AG04449 (cell line): ENCODE results near the gene GREM1.

Experiments
- CTCF ChIA-PET: fragments of 350-600 bp; formaldehyde crosslinking; extraction: SDS; loops from one replicate; lab custom pipeline; 2021; ENCODE audit warnings: antibody characterized with exemption; lab: Yijun Ruan, JAX
- POLR2A ChIA-PET: fragments of 400-600, 350-600 bp; formaldehyde crosslinking; extraction: SDS; loops from one replicate; lab custom pipeline; 2020; ENCODE audit warnings: antibody characterized with exemption, inconsistent platforms; lab: Yijun Ruan, JAX
- DNase-seq: peaks from one replicate; pipeline ENCODE4 v3.0.0-alpha.2; 2010; ENCODE audit warnings: low read depth, low spot score
- H3K4me3 ChIP-seq: 2 replicates; pipeline ENCODE4 v1.5.1; 2011; ENCODE audit warnings: low read depth, mild to moderate bottlenecking, control low read depth, low read length
- TF ChIP-seq, protein P1 (sequence below): IDR thresholded peaks from one replicate; pipeline ENCODE4 v1.5.1; 2011; ENCODE audit warnings: mild to moderate bottlenecking, moderate library complexity, low read length, control low read depth, inconsistent platforms; ENCODE audit not compliant: insufficient read depth; ENCODE audit errors: missing control alignments

The GREM1 gene

DNA sequence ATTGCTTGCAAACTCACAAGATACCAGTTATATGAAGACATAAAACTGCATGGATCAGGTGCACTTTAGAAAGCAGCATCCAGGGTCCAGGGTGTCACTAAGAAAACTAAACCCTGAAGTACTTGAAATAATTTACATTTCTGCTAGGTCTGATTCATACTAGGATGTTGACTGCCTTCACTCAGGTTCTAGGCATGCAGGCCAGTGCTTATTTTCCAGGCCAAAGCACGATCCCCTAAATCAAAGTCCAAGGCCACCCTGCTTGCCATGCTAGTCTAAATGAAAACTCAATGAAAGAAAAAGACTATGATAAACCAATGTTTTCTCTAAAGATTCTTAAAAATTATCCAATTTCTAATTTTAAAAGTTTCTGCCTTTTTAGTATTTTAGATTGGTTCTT lies 49.4 kb downstream of the GREM1 start:
- DNase-seq: no peak
- TF ChIP-seq, protein P1, sequence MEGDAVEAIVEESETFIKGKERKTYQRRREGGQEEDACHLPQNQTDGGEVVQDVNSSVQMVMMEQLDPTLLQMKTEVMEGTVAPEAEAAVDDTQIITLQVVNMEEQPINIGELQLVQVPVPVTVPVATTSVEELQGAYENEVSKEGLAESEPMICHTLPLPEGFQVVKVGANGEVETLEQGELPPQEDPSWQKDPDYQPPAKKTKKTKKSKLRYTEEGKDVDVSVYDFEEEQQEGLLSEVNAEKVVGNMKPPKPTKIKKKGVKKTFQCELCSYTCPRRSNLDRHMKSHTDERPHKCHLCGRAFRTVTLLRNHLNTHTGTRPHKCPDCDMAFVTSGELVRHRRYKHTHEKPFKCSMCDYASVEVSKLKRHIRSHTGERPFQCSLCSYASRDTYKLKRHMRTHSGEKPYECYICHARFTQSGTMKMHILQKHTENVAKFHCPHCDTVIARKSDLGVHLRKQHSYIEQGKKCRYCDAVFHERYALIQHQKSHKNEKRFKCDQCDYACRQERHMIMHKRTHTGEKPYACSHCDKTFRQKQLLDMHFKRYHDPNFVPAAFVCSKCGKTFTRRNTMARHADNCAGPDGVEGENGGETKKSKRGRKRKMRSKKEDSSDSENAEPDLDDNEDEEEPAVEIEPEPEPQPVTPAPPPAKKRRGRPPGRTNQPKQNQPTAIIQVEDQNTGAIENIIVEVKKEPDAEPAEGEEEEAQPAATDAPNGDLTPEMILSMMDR: no peak
- no peak overlapping the region for H3K4me3 ChIP-seq
- POLR2A ChIA-PET: no interaction called here
- CTCF ChIA-PET: interaction anchor here (1.1 to 1.8 kb wide), 2 partner anchors 20 to 118 kb away, joined by 4 to 6 read pairs; no protein-coding TSS in a partner anchor

DNA sequence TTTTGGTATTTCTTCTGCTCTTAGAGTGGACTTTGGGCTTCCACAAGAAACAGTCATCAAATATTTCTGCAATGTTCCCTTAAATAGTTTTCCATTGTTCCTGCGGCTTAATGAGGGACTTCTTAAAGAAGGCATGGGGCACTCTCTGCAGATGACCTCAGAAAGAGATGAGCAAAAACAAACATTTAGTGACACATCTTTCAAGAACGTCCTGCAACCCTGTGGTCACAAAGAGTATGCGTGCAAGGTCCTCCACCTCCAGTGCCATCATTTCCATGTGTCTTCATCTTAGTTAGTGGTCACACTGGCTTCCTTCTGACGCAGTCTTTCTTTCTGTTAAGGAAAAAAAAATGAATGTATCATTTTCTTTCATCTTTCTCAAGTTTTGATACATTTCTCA lies 56.2 kb downstream of the GREM1 start:
- TF ChIP-seq, protein P1: no peak
- H3K4me3 ChIP-seq: no peak overlapping the region
- ChIA-PET POLR2A (interaction anchor here (1.1 to 2.3 kb wide), 5 partner anchors 29 to 82 kb away, joined by 3 to 7 read pairs (median 4); no protein-coding TSS in a partner anchor), CTCF (interaction anchor here (1.0 to 1.9 kb wide), 5 partner anchors 8 to 125 kb away, joined by 3 to 6 read pairs (median 4); no protein-coding TSS in a partner anchor)
- DNase-seq: peak; percentile 97

DNA sequence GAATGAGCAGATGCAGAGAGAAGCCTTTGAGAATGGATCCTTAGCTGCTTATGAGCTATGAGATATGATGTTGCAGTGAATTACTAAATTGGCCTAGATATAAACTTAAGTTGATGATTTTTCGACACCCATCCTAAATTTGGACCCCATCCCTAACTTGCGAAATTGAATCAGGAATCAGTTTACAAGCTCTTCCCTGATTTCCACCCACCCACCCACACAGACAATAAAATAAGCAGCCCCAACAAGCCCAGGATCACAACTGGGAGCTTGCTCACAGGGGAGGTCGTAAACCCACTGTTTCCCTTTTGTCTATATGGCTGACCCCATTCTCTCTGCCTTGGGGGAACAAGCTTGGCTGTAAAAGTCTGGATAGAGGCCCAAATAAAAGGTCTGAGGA lies 57.3 kb downstream of the GREM1 start:
- ChIA-PET POLR2A (interaction anchor here (1.3 to 2.3 kb wide), 2 partner anchors 27 to 54 kb away, joined by 4 to 7 read pairs; no protein-coding TSS in a partner anchor), CTCF (interaction anchor here (0.9 to 1.9 kb wide), 6 partner anchors 10 to 126 kb away, joined by 3 to 7 read pairs (median 4); no protein-coding TSS in a partner anchor)
- no peak for DNase-seq
- TF ChIP-seq, protein P1: no peak
- H3K4me3 ChIP-seq: no peak overlapping the region

DNA sequence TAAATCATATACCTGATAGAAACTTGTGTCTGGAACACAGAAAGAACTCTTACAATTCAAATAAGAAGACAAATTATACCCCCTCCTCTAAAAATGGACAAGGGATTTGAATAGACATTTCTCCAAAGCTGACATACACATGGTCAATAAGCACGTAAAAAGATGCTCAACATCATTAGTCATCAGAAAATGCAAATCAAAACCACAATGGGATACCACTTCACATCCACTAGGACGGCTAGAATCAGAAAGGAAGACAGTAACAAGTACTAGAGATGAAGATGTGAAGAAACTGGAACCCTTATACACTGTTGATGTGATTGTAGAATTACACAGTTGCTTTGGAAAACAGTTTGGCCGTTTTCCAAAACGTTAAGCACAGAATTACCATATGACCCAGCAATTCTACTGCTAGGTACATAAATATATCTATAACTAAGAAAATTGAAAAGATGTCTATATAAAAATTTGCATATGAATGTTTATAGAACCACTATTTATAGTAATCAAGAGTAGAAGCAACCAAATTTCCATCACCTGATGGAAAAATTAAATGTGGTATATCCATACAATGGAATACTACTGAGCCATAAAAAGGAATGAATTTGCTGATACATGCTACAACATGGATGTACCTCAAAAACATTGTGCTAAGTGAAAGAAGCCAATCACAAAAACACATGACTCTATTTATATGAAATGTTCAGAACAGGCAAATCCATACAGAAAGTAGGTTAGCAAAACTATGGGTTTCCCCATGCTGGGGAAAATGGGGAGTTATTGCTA lies 60.8 kb downstream of the GREM1 start:
- TF ChIP-seq, protein P1: no peak
- DNase-seq: no peak
- ChIA-PET POLR2A (no interaction called here), CTCF (no interaction called here)
- H3K4me3 ChIP-seq: no peak overlapping the region

DNA sequence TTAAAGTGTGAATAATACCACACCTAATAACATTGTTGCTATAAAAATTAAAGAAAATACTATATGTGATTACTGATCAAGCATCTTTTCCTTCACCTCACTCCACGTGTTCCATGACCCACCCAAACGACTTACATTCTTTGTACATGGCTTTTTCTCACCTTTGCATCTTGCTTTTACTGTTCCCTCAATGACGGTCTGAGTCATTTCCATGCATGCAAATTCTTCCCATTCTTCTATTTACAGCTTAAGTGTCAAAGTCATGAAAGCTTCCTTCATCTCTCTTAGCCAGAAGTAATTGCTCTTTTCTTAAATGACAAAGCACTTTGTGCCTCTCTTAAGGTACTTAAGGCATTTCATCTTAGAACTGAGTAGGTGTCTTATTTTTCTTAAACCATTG lies 64.0 kb downstream of the GREM1 start:
- ChIA-PET POLR2A (no interaction called here), CTCF (interaction anchor here (1.0 to 1.4 kb wide), 3 partner anchors 8 to 120 kb away, joined by 3 to 4 read pairs (median 3); no protein-coding TSS in a partner anchor)
- TF ChIP-seq, protein P1: no peak
- no peak for DNase-seq
- H3K4me3 ChIP-seq: no peak overlapping the region

DNA sequence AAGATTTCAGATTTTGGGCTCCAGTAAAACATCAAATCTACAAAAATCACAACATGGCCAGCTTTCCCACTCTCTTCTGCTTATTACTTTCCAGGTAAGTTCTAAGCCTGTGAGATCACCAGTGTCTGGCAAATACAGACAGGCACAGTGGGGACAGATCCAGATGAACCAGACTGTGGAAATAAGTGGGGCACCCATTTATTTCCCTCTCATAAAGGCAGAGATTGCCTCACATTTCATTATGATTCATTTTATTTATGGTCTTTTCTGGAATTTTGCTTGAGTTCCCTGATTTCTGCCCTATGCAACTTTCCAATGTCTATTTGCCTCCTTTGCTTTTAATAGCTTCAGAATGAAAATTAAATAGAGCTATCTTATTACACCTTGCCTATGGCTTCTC lies 66.8 kb downstream of the GREM1 start:
- POLR2A ChIA-PET: interaction anchor here (0.6 kb wide), 1 partner anchor 14 kb away, joined by 3 read pairs; no protein-coding TSS in a partner anchor
- TF ChIP-seq, protein P1: no peak
- CTCF ChIA-PET: interaction anchor here (1.0 kb wide), 1 partner anchor 123 kb away, joined by 3 read pairs; no protein-coding TSS in a partner anchor
- no peak for DNase-seq
- no peak overlapping the region for H3K4me3 ChIP-seq
